Prostate gland (tissue), 2 donors: ENCODE measurements around the gene HYAL2.

ENCODE experiments used
- POLR2A ChIP-seq: fragments of 450-650 bp; IDR thresholded peaks from one replicate; pipeline ENCODE4 v1.6.1; 2016; ENCODE audit warnings: antibody characterized with exemption, mild to moderate bottlenecking
- POLR2AphosphoS5 ChIP-seq: sonication (generic); formaldehyde crosslinking; IDR thresholded peaks from one replicate; pipeline ENCODE4 v1.6.1; 2017; ENCODE audit warnings: antibody characterized with exemption
- TF ChIP-seq, protein P1 (sequence below), 4 experiments: fragments of 200-600 bp in 2 of 4; fragments of 450-650 bp in 2 of 4; sonication (generic) in 2 of 4; IDR thresholded peaks; 1 replicate in 3 of 4; 2 replicates in 1 of 4; pipeline ENCODE4 v1.5.1; 2016 to 2019; ENCODE audit warnings: antibody characterized with exemption in 4 of 4, mild to moderate bottlenecking in 2 of 4, moderate library complexity in 2 of 4

GRCh38 chr3:50358355-50358910 lies 35.9 kb upstream of the HYAL2 start:
- TF ChIP-seq, protein P1, sequence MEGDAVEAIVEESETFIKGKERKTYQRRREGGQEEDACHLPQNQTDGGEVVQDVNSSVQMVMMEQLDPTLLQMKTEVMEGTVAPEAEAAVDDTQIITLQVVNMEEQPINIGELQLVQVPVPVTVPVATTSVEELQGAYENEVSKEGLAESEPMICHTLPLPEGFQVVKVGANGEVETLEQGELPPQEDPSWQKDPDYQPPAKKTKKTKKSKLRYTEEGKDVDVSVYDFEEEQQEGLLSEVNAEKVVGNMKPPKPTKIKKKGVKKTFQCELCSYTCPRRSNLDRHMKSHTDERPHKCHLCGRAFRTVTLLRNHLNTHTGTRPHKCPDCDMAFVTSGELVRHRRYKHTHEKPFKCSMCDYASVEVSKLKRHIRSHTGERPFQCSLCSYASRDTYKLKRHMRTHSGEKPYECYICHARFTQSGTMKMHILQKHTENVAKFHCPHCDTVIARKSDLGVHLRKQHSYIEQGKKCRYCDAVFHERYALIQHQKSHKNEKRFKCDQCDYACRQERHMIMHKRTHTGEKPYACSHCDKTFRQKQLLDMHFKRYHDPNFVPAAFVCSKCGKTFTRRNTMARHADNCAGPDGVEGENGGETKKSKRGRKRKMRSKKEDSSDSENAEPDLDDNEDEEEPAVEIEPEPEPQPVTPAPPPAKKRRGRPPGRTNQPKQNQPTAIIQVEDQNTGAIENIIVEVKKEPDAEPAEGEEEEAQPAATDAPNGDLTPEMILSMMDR (IDR thresholded peaks at IDR 0.05), result no peak
- TF ChIP-seq POLR2A (no peak), POLR2AphosphoS5 (no peak)
